ENCODE measurements around the gene CPLX3.

- no peak for TF ChIP-seq MAX (IDR thresholded peaks at IDR 0.05; ENCODE audit: low read depth, low read length)
- no peak for TF ChIP-seq POLR2A (IDR thresholded peaks at IDR 0.05; ENCODE audit: extremely low read depth, insufficient read length)
These were observed 31.5 kb upstream of the CPLX3 start for GRCh38 chr15:74794970-74795349.

Data from NB4 (cell line).